HUES6 (cell line): ENCODE results near the gene GBGT1.

ENCODE experiments used
- H3K27ac ChIP-seq: 2 replicates; pipeline ENCODE4 v1.7.0; 2013; ENCODE audit warnings: low read depth, mild to moderate bottlenecking, low read length, inconsistent platforms
- H3K27me3 ChIP-seq: 2 replicates; pipeline ENCODE4 v1.6.1; 2013; ENCODE audit warnings: low read length; ENCODE audit not compliant: control insufficient read depth, insufficient read depth
- H3K36me3 ChIP-seq: 2 replicates; pipeline ENCODE4 v1.6.1; 2013; ENCODE audit warnings: low read length; ENCODE audit not compliant: control insufficient read depth, insufficient read depth
- H3K4me1 ChIP-seq: 2 replicates; pipeline ENCODE4 v1.6.1; 2013; ENCODE audit warnings: low read length; ENCODE audit not compliant: control insufficient read depth, insufficient read depth
- H3K4me3 ChIP-seq: 2 replicates; pipeline ENCODE4 v1.5.1; 2013; ENCODE audit warnings: low read depth, low read length
- H3K9ac ChIP-seq: one replicate; pipeline ENCODE4 v1.6.1; 2013; ENCODE audit warnings: mild to moderate bottlenecking, low read length
- H3K9me3 ChIP-seq: 2 replicates; pipeline ENCODE4 v1.6.1; 2013; ENCODE audit warnings: low read depth, low read length; ENCODE audit not compliant: control insufficient read depth, insufficient read depth

GBGT1 gene

GRCh38 chr9:133148199-133149129 lies 15.2 kb downstream of the GBGT1 start:
- H3K9ac ChIP-seq: peak overlapping the region; percentile 63
- H3K27me3 ChIP-seq: peaks cover 5% of the 10 kb centered on the region; the same call in 1 of the 2 replicates
- H3K9me3 ChIP-seq: no peaks in the 10 kb centered on the region
- no peak overlapping the region for H3K27ac ChIP-seq
- H3K36me3 ChIP-seq: no peaks in the 10 kb centered on the region
- peak overlapping the region; percentile 80 for H3K4me3 ChIP-seq
- peaks cover 20% of the 10 kb centered on the region for H3K4me1 ChIP-seq

- no peaks in the 10 kb centered on the region for H3K36me3 ChIP-seq
- H3K9me3 ChIP-seq: no peaks in the 10 kb centered on the region
- peaks cover 20% of the 10 kb centered on the region for H3K4me1 ChIP-seq
- H3K27me3 ChIP-seq: peaks cover 5% of the 10 kb centered on the region; the same call in 1 of the 2 replicates
- peak overlapping the region; percentile 80 for H3K4me3 ChIP-seq
- no peak overlapping the region for H3K27ac ChIP-seq
- H3K9ac ChIP-seq: peak overlapping the region; percentile 60
Observed at GRCh38 chr9:133147412-133148198, 16.1 kb downstream of the GBGT1 start.

- Histone ChIP-seq H3K4me3 (no peak overlapping the region), H3K27me3 (peaks cover 5% of the 10 kb centered on the region; the same call in 1 of the 2 replicates), H3K36me3 (no peaks in the 10 kb centered on the region), H3K9me3 (no peaks in the 10 kb centered on the region), H3K9ac (no peak overlapping the region), H3K27ac (no peak overlapping the region), H3K4me1 (peaks cover 20% of the 10 kb centered on the region)
Observed at GRCh38 chr9:133146746-133147411, 16.8 kb downstream of the GBGT1 start.

GRCh38 chr9:133144904-133145851 lies 18.5 kb downstream of the GBGT1 start:
- peaks cover 20% of the 10 kb centered on the region for H3K4me1 ChIP-seq
- no peak overlapping the region for H3K9ac ChIP-seq
- H3K4me3 ChIP-seq: no peak overlapping the region
- no peaks in the 10 kb centered on the region for H3K9me3 ChIP-seq
- H3K36me3 ChIP-seq: no peaks in the 10 kb centered on the region
- H3K27ac ChIP-seq: no peak overlapping the region
- peaks cover 5% of the 10 kb centered on the region; the same call in 1 of the 2 replicates for H3K27me3 ChIP-seq

- H3K4me1 ChIP-seq: peaks cover 20% of the 10 kb centered on the region
Observed at GRCh38 chr9:133144142-133144903, 19.4 kb downstream of the GBGT1 start.

GRCh38 chr9:133143639-133144141 lies 20.0 kb downstream of the GBGT1 start:
- Histone ChIP-seq H3K27ac (no peak overlapping the region), H3K4me1 (peaks cover 20% of the 10 kb centered on the region), H3K9me3 (no peaks in the 10 kb centered on the region), H3K27me3 (peaks cover 5% of the 10 kb centered on the region; the same call in 1 of the 2 replicates), H3K9ac (peak overlapping the region; percentile 44), H3K4me3 (peak overlapping the region; percentile 57), H3K36me3 (no peaks in the 10 kb centered on the region)

More at GRCh38 chr9:133144142-133144903, 19.4 kb downstream of the GBGT1 start:
- peak overlapping the region; percentile 44 for H3K9ac ChIP-seq
- H3K27ac ChIP-seq: no peak overlapping the region
- H3K4me3 ChIP-seq: peak overlapping the region; percentile 57
- H3K9me3 ChIP-seq: no peaks in the 10 kb centered on the region
- H3K27me3 ChIP-seq: peaks cover 5% of the 10 kb centered on the region; the same call in 1 of the 2 replicates
- H3K36me3 ChIP-seq: no peaks in the 10 kb centered on the region

GRCh38 chr9:133142684-133143622 lies 20.8 kb downstream of the GBGT1 start:
- H3K4me1 ChIP-seq: peaks cover 16% of the 10 kb centered on the region
- no peak overlapping the region for H3K4me3 ChIP-seq
- peaks cover 5% of the 10 kb centered on the region; the same call in 1 of the 2 replicates for H3K27me3 ChIP-seq
- no peak overlapping the region for H3K9ac ChIP-seq
- H3K9me3 ChIP-seq: no peaks in the 10 kb centered on the region
- no peak overlapping the region for H3K27ac ChIP-seq
- H3K36me3 ChIP-seq: no peaks in the 10 kb centered on the region

- no peak overlapping the region for H3K4me3 ChIP-seq
- no peak overlapping the region for H3K9ac ChIP-seq
- no peaks in the 10 kb centered on the region for H3K9me3 ChIP-seq
- no peaks in the 10 kb centered on the region for H3K36me3 ChIP-seq
- H3K27ac ChIP-seq: no peak overlapping the region
- peaks cover 9% of the 10 kb centered on the region for H3K4me1 ChIP-seq
- peaks cover 5% of the 10 kb centered on the region; the same call in 1 of the 2 replicates for H3K27me3 ChIP-seq
Observed at GRCh38 chr9:133141833-133142595, 21.7 kb downstream of the GBGT1 start.
